Brain microvascular endothelial cell (primary cell): ENCODE data around the gene EFNA5.

ENCODE experiments used
- DNase-seq: peaks from one replicate; pipeline ENCODE4 v3.0.0-alpha.2; 2020
- H3K27ac ChIP-seq: fragments of 250-450 bp; sonication (Bioruptor Pico); 2 replicates; pipeline ENCODE4 v1.5.1; 2020; ENCODE audit warnings: mild to moderate bottlenecking, moderate library complexity
- H3K27me3 ChIP-seq: fragments of 250-450 bp; sonication (Bioruptor Pico); replicated peaks from 2 replicates; pipeline ENCODE4 v1.5.1; 2020; ENCODE audit warnings: mild to moderate bottlenecking
- H3K36me3 ChIP-seq: fragments of 250-450 bp; sonication (Bioruptor Pico); replicated peaks from 2 replicates; pipeline ENCODE4 v1.5.1; 2020; ENCODE audit warnings: mild to moderate bottlenecking
- H3K4me3 ChIP-seq: 2 replicates; pipeline ENCODE4 v1.5.1; 2011; ENCODE audit warnings: low read depth, mild to moderate bottlenecking, control low read depth, low read length, moderate library complexity
- CTCF ChIP-seq: IDR thresholded peaks from 2 replicates; pipeline ENCODE4 v1.5.1; 2011; ENCODE audit warnings: low read depth, mild to moderate bottlenecking, moderate library complexity, low read length, control low read depth, inconsistent platforms; ENCODE audit errors: missing control alignments
- in situ Hi-C: cut with HindIII; loops from 2 replicates; pipeline ENCODE4 v1.10.0; 2017; ENCODE audit warnings: low sequenced_read_pairs, low pct_ligation_motif_present

The EFNA5 gene

GRCh38 chr5:107571621-107572536 lies 98.9 kb downstream of the EFNA5 start:
- peak overlapping the region; percentile 4 for H3K27ac ChIP-seq

GRCh38 chr5:107570805-107571531 lies 99.8 kb downstream of the EFNA5 start:
- TF ChIP-seq CTCF = peak; percentile 7
- Histone ChIP-seq H3K27me3 (no peaks in the 10 kb centered on the region), H3K36me3 (no peaks in the 10 kb centered on the region), H3K27ac (no peak overlapping the region), H3K4me3 (no peak overlapping the region)
- in situ Hi-C loops = no loop called here
- peak; percentile 21 for DNase-seq

More at GRCh38 chr5:107571621-107572536, 98.9 kb downstream of the EFNA5 start:
- in situ Hi-C loops = no loop called here
- Histone ChIP-seq H3K36me3 (no peaks in the 10 kb centered on the region), H3K4me3 (peak overlapping the region; percentile 49), H3K27me3 (no peaks in the 10 kb centered on the region)
- peak; percentile 96 for TF ChIP-seq CTCF
- DNase-seq = peak; percentile 98

- Histone ChIP-seq H3K36me3 (no peaks in the 10 kb centered on the region), H3K4me3 (no peak overlapping the region), H3K27me3 (no peaks in the 10 kb centered on the region), H3K27ac (no peak overlapping the region)
- no peak for DNase-seq
- no peak for TF ChIP-seq CTCF
- in situ Hi-C loops = no loop called here
Observed at GRCh38 chr5:107570181-107570580, 100.6 kb downstream of the EFNA5 start.

GRCh38 chr5:107567901-107568671 lies 102.7 kb downstream of the EFNA5 start:
- Histone ChIP-seq H3K4me3 (no peak overlapping the region), H3K27ac (no peak overlapping the region), H3K36me3 (no peaks in the 10 kb centered on the region), H3K27me3 (no peaks in the 10 kb centered on the region)
- in situ Hi-C loops = no loop called here
- TF ChIP-seq CTCF = no peak
- no peak for DNase-seq

GRCh38 chr5:107566986-107567385 lies 103.8 kb downstream of the EFNA5 start:
- Histone ChIP-seq H3K27me3 (no peaks in the 10 kb centered on the region), H3K4me3 (no peak overlapping the region), H3K27ac (no peak overlapping the region), H3K36me3 (no peaks in the 10 kb centered on the region)
- DNase-seq = no peak
- no peak for TF ChIP-seq CTCF
- in situ Hi-C loops = no loop called here
